Mesenteric fat pad (tissue), 1 donor: ENCODE results near the gene MAN1C1. TPM values are rescaled to one million over a fixed set of nuclear protein-coding genes. Genes with fewer than 3 reads are reported as not detected.

Source experiments
- DNase-seq: peaks from one replicate; pipeline ENCODE4 v3.0.0-alpha.2; 2020; ENCODE audit warnings: low spot score
- total RNA-seq: library from RNA; stranded (reverse); fragmentation: NEBNext Ultra II Directional; extraction: Animal tissue kit (Norgen Biotek cat#: 25700); gene quantifications from one replicate; pipeline ENCODE4 v1.2.1, GENCODE V29; 2021
- donor health status: DM: yes; HTN: yes; CAD: no.

MAN1C1 gene
- total RNA-seq, 1 donor from 2014 or later, result 21.9 TPM

DNA sequence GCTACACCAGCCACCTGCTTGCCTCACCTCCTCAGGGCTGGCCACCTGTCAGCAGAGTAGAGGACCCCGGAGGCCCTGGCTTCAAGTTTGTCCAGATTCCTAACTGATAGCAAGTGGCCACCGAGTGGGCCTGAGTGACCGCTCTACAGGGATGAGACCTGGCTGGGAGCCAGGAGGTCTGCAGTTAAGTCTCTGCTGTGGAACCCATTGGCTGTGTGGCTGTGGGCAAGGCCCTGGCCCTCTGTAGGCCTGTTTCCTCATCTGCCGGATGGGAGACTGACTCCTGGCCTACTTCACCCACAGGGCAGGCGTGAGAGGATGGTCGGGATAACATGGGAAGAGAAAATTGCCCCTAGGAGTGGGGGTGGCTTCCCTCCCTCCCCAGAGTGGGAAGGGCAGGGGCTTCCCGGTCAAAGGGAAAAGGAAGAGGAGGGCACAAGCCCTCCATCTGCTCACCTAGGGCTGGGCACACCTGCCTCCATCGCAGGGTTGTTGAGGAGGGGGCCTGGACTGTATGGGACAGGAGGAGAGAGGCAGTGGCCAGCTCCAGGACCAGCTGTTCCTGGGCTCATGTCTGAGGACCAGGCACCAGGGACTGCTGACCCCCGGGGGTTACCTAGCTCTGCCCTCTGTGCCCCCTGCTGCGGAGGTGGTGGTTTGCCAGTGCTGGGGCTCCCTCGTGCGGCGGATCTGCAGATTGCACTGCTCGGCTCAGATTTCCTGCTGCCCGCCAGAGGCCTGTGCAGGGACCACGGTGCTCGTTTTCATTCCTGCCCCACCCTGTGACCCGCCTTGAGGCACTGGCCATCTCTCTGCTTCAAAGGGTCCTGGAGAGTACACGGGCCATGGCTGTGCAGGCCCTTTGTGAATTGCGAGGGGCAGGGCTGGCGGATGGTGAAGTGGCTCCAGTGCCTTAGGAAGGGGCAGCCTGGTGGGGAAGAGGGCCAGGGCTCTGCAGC is 194.0 kb downstream of the MAN1C1 start:
- peak; percentile 92 for DNase-seq

DNA sequence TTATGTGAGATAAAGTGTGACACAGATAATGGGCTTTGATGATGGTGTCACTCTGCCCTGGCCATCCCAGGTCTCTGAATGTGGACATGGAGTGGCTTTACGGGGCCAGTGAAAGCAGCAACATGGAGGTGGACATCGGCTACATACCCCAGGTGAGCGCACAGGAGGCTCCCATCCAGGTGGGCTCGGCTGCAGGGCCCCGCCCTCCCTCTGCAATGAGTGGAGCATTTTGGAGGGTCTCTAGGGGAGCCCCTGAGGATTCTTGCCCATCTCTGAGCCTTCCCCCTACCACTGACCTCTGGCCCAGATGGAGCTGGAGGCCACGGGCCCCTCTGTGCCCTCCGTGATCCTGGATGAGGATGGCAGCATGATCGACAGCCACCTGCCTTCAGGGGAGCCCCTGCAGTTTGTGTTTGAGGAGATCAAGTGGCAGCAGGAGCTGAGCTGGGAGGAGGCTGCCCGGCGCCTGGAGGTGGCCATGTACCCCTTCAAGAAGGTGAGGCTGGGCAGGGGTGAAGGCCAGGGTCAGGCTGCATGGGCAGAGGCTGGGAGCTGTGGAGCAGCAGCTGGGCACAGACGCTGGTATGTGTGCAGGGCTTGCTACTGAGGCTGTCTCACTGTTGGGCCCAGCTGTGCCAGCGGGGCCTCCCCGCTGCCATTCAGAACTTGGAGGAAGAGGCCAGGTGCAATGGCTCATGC is 194.9 kb downstream of the MAN1C1 start:
- no peak for DNase-seq

DNA sequence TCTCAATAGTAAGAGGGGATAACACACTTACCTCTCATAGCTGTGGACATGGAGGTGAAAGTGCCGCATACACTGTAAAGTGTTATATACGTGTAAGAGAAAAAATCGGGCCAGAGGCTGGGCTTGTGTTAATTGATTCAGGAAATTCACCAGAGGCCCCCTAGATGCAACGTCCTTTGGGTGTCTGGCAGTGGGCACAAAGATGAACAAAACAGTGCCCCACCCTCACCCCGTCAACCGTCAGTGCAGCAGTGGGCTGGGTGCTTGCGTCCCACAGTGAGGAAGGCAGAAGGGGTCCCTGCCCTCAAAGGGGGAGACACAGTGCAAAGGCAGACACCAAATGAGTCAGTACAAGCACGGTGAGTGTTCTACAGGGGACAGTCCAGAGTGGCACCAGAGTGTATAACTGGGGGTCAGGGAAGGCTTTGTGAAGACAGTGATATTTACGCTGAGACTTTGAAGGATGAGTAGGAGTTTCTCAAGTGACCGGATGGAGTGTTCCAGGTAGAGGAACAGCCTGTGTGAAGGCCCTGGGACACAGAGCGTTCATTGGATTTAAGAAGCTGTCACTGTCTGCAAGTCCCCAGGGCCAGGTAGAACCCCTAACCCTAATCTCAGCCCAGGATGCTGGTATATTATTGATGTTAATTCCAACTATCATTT is 196.6 kb downstream of the MAN1C1 start:
- no peak for DNase-seq

DNA sequence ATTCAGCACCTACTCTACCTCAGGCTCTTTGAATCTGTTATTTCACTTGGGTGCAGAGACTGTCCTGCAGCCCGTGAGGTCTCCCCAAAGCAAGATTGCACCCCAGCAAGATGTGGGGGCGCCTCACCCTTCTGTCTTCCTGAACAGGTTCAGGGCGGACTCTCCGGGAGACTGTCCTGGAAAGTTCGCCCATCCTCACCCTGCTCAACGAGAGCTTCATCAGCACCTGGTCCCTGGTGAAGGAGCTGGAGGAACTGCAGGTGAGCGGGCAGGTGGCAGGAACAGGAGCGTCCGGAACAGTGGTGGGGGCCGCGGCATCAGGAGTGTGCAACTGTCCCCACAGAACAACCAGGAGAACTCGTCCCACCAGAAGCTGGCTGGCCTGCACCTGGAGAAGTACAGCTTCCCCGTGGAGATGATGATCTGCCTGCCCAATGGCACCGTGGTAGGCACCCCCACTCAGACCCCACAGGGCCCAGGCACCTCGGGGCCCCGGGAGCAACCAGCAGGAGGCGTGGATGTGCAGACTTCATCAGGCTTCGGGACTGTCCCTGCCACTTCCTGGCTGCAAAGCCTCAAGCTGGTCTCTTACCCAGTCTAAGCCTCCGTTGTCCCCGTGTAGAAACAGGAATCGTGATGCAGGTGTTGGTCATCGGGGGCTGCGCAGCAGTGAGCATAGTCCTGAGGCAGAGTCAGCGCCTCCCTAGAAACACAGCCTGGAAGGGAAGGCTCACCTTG is 197.3 kb downstream of the MAN1C1 start:
- DNase-seq, result no peak

DNA sequence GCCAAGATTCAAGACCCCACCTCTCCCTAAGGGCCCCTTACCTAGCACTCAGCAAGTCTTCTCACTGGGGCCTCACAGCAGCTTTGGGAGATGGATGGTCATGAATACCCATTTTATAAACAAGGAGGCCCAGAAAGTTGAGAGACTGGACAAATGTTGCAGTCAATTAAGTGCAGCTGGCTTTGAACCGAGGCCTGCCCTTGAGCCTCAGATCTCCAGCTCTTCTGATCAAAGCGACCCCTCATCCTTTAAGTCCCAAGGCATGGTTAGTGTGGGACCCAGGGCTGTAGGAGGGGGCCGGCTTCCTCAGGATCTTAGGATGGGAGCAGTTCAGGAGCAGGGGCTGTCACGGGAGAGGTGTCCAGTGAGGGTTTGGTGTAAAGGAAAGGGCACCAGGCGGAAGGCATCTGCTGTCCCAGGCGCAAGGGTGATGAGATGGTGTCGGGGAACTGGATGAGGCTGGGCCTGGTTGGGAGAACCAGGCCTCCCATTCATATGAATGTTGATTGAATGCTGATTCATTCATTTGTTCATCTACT is 198.0 kb downstream of the MAN1C1 start:
- no peak for DNase-seq

DNA sequence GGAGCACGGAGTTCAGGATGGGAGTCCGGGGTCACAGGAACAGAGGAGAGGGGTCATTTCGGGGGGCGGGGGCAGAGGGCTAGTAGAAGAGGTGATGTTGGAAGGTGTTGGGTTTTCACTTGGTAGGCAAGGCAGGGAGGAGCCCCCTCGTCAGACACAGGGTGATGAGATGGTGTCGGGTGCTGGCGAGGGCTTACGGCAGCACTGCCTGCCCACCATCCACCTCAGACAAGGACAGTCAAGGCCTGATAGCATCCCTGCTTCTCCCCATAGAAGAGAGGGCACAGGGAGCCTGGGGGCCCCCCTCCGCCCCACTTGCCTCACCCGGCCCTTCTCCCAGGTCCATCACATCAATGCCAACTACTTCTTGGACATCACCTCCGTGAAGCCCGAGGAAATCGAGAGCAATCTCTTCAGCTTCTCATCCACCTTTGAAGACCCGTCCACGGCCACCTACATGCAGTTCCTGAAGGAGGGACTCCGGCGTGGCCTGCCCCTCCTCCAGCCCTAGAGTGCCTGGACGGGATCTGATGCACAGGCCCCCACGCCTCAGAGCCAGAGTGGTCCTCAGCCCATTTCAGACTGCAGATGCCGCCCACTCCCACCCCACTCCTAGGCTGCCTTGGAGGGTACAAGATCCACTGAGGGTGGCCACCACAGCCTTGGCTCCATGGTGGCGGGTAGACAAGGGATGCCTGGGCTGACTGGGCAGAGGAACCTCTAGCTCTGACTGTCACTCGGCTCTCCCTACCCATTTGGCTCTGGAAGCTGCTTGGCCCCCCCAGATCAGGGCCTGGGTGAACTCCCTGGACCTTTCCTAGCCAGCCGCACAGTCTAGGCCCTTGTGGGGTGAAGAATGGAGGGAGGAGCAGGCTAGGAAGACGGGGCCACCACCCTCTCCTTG is 198.9 kb downstream of the MAN1C1 start:
- peak; percentile 84 for DNase-seq

DNA sequence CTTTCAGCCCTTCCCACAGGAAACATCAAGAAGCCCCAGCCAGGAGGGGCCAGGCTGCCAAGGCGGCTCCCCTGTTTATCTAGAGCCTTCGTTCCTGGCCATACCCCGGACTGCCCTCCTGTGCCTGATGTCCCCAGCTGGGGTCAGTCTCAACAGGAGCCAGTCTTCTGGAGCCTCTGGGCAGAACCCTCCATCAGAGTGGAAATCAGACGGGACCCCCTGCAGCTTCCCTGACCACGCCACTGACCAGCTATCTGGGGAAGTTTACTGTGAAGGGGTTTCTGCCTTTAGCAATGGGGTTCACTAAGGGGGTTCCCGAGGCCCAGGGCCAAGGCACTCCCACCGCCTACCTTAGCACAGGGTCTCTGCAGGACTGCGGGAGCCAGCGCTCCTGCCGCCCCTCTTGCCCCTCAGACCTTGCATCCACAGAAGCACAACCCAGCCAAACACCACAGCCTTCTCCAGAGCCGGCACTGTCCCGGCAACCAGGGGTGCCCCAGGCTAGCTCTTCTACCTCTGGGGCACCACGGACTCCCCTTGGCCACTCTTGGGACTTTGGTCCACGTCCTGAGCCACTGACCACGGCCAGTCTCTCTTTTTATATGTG is 199.6 kb downstream of the MAN1C1 start:
- DNase-seq, result peak; percentile 82

DNA sequence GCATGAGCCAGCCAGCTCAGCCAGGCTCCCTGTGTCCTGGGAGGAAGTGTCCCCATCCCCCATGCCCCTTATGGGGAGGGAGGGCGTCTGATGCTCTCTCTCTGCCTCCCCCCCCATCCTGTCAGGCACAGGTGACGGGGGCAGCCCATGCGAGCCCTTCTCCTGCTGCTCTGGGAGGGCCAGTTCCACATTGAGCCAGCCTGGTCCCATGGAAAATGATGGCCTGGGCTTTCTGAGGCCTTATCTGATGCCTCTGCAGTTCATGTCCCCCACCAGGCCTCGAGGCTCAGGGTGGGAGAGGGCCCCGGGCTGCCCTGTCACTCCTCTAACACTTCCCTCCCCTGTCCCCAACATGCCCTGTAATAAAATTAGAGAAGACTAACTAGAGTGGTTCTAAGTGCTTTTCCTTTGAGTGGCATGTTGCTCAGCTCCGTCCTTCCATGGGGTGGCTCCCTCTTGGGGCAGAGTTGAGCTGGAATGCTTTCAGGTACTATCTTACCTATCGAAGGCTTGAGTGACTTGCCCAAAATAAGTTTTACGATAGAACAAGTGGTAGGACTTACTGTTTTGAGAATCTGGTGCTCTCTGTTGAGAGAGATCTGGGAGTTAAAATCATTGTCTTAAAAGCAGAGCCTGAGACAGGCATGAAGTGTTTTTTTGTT is 201.4 kb downstream of the MAN1C1 start:
- no peak for DNase-seq

DNA sequence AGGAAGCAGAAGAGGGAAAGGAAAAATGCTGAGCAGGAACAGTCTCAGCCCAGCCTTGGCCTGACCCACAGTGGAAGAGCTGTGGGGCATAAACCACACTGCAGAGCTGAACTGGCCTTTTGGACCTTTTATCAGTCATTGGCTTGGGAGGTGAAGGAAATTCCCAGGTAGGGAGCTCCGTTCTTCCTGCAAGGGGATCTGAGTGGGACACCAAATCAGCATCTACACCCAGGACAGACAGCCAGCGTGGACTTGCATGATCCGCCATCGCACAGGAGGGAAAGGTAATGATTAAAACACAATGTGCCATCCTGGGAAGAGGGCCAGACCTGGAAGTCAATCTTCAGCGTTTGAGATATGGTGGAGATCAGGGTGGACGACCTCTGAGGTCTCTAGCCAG is 202.0 kb downstream of the MAN1C1 start:
- DNase-seq, result no peak

DNA sequence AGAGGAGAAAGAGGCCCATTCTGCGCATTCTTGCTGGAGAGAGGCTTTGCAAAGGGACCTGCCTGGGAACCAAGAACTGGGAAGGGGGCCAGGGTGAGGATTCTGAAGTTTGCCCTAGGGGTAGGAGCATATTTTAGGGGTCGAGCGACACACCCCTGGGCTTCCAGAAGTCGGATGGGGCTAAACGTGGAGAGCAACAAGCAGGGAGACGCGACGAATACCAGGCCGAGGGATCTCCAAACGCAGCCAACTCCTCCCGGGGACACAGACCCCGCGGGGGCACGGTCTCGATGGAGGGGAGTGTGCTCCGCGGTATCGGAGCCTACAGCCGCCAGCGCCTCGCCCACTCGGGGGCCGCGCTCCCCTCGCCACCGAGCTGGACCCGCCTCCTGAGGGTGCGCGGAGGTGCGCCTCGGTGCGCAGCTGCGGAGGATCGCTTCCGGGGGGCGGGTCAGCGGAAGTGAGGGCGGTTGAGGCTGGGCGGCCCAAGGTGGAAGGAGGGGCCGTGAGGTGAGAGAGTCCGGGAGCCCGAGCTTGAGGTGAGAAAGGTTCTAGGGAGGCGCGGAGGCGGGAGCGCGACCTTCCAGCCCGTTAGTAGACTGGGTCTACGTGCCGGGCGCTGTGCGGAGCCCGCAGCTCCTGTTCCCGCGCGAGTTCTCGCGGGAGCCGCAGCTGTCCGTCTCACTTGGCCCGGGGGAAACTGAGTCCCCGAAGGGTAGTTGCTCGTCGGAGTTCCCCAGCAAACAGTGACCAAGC is 203.1 kb downstream of the MAN1C1 start, which contains the start of gene MTFR1L:
MTFR1L (plus strand) TSS at position 464 of the 756 bp plus-strand sequence. CDS start 3,151 bp downstream, outside the sequence.
- peak; percentile 96 for DNase-seq

DNA sequence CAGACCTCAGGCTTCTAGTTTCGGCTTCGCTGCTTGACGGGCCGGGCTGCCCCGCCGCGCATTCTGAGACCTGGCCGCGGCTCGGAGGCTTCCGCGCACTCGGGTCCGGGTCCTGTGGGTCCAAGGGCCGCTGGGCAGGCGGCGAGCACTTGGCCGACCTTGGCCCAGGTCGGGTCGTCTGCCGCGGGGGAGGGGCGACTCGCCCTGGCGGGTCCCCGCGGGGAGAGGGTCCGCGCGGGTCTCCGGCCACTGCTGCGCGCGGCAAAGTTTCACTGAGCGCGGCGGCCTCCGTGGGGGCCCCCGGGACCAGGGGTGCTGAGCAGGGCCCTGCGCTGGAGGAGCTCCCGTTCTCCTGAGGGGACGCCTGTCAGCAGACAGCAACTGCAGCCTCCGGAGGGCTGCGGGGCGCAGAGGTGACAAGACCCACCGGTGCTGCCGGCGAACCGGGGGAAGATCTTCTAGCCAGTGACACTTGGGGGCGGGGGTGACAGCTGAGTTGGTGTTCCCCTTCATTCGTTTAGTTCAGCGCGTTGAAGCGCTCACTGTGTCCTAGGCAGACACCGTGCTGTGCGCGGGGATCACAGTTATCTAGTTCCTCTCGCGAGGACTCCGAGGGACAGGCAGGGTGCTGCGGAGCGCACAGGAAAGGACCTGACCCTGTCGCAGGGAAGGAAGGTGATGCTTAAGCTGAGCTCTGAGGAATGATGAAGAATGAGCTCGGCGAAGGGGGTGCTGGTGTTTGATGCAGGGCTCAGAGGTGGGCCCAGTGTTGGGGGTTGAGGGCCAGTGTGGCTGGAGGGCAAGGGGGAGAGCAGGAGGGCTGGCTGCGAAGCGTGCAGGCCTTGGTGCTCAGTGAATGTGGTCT is 203.9 kb downstream of the MAN1C1 start:
- no peak for DNase-seq

DNA sequence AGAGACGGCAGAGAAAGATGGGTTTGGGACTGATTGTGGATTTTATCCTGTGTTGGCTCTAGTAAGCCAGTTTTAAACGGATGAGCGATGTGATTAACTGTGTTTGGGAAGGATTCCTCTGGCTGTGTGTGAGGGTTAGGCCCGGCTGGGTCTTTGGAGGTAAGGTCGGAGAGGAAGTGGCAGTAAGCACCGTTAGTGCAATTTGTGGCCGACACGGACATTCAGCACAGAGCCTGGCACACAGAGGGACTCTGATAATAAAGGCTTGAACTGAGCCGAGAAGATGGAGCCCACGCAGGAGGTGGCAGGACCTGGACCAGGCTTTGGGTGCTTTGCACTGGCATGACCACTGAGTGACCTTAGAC is 204.5 kb downstream of the MAN1C1 start:
- no peak for DNase-seq

DNA sequence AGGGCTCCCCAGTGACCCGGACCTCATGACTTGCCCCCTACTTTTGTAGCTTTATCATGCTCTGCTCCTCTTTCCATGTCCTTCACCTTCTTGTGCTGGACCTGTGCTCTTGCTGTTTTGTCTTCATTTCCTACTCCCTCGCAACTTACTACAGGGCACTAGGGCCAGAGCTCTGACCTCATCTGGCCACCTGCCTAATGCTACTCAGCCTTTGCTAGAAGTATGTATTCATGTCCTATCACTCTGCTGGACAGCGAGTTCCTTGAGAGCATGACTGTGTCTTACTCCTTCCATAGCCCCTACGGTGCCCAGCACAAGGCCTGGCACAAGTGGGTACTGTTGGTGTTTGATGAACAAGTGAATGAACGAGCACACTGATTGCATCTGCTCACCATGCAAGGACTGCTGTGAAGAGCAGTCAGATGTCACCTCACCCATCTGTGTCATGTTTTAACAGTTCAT is 205.1 kb downstream of the MAN1C1 start:
- no peak for DNase-seq

DNA sequence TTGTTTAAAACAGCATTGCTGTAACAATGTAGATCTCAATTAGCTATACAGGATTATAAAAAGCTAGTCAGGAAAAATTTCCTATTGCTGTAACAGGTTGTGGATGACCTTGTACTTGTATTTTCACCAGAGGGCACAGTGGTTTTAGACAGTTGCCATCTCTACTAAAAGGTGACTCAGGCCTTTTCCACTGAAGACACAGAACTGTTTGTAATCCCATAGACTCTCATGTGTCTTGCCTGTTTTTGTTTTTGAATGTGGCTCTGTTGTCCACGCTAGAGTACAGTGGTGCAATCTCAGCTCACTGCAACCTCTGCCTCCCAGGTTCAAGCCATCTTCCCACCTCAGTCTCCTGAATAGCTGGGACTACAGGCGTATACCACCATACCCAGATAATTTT is 209.0 kb downstream of the MAN1C1 start:
- DNase-seq, result no peak

DNA sequence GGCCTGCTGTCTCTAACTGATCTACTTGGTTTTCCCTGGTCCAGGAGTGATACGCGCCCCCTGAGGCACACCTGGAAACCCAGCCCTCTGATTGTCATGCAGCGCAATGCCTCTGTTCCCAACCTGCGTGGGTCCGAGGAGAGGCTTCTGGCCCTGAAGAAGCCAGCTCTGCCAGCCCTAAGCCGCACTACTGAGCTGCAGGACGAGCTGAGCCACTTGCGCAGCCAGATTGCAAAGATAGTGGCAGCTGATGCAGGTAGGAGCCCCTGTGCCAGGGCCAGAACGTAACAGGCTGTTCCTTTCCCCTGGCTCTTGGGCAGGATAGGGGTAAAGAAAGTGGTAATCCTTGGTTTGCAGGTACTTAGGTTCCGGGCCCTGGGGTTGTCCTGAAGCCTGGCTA is 210.0 kb downstream of the MAN1C1 start:
- no peak for DNase-seq

DNA sequence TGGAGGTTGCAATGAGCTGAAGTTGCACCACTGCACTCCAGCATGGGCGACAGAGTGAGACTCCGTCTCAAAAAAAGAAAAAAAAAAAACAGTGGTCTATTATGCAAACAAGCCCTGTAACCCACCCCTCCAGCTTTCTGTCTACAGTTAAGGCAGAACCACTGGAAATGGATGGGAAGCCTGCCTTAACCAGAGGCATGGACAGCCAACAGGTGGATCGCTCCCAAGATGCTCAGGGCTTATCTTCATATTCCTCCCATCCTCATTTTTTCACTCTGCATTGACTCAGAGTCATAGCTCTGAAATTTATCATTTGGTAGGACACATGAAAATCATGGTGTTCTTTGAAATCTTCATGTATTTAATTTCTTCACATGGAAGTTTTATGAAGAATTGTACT is 211.9 kb downstream of the MAN1C1 start:
- no peak for DNase-seq

DNA sequence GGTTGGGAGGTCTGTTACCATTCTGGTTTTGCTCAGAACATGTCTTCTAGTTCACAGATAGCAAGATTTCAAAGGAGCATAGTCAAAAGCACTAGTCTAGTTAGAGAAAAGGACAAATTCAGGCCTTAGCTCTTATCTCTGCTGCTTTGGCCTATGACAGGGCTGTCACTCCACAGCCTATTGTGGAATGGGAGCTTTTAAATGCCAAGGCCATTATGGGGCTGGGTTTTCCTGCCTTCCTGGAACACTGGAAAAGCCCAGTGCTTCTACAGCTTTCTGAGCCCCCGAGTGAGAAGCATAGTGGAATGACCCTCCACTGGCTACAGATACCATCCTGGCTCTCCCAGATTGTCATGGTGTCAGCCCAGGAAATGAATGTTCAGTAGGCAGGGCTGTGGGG is 212.5 kb downstream of the MAN1C1 start:
- no peak for DNase-seq
